Epithelial cell of proximal tubule (primary cell): ENCODE measurements around the gene NOXO1. TPM values are rescaled to one million over a fixed set of nuclear protein-coding genes. Genes with fewer than 3 reads are reported as not detected.

ENCODE experiments used
- DNase-seq: peaks from one replicate; pipeline ENCODE4 v3.0.0-alpha.2; 2011; ENCODE audit warnings: low read depth
- H3K4me3 ChIP-seq: 2 replicates; pipeline ENCODE4 v1.5.1; 2011; ENCODE audit warnings: low read depth, mild to moderate bottlenecking, low read length
- total RNA-seq: library from RNA; depleted of rRNA; stranded (reverse); fragments of >200 nt; gene quantifications from 2 replicates; pipeline ENCODE4 v1.2.3, GENCODE V29; 2015
- TF ChIP-seq, protein P1 (sequence below): conservative IDR thresholded peaks from 2 replicates; pipeline ENCODE4 v1.5.1; 2012; ENCODE audit warnings: low read depth, mild to moderate bottlenecking, low read length

Gene NOXO1
- total RNA-seq, 1 donor from 2014 or later: 1.2 TPM

DNA sequence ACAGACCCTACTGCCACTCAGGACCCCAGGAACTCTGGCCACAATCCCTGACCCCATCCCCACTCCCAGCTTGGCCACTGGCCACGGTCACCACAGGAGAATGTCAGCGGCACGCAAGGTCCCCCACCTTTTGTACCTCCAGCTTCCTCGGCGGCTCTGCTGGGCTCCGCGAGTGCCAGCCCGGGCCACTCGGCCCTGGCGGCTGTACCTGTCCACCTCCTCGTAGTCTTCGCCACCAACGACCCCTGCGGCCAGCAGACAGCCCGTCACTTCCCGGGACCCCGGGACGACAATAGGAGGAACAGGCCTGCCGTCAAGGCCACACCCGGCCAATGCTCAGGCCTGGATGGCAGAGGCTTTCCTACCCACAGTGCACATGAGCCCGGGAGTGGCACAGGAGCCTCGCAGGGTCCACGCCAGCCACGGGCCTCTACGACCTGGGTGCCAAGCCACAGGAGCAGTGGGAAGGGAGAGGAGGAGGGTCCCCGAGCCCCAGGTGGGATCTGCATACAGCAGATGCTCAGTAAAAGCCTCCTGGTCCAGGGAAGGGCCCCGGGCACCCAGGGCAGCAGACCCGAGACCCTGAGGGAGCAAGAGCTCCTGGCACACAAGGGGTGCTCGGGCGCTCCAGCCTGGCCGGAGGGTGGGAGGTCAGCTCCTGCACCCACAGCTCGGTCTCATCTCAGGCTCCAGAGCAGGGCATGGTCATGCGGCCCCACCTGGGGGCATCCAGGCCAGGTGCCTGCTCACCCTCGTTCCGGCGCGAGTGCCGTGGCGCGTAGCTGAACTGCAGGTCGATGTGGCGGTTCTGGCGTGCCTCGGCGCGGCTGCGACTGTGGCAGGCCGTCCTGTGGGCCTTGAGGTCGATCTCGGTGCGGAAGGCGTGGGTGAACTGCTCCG, 20.4 kb upstream of the NOXO1 start:
- H3K4me3 ChIP-seq: no peak overlapping the region
- no peak for DNase-seq
- TF ChIP-seq, protein P1, sequence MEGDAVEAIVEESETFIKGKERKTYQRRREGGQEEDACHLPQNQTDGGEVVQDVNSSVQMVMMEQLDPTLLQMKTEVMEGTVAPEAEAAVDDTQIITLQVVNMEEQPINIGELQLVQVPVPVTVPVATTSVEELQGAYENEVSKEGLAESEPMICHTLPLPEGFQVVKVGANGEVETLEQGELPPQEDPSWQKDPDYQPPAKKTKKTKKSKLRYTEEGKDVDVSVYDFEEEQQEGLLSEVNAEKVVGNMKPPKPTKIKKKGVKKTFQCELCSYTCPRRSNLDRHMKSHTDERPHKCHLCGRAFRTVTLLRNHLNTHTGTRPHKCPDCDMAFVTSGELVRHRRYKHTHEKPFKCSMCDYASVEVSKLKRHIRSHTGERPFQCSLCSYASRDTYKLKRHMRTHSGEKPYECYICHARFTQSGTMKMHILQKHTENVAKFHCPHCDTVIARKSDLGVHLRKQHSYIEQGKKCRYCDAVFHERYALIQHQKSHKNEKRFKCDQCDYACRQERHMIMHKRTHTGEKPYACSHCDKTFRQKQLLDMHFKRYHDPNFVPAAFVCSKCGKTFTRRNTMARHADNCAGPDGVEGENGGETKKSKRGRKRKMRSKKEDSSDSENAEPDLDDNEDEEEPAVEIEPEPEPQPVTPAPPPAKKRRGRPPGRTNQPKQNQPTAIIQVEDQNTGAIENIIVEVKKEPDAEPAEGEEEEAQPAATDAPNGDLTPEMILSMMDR: no peak

DNA sequence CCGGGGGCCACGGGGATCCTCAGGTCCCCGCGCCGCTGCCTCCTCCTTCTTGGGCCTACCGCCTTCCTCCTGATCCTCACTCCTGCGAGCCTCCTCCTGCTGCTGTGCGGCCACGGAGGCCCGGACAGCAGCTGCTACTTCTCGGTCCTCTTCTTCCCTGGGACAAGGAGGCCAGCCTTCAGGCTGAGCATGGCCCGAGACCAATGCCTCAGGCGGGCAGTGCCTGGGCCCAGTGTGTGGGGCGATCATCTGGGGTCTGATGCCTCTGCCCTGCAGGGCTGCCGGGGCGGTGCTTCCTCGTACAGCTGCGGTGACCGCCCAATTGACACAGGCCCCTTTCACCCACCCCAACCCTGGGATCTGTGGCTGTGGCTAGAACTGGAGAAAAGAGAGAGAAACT, 19.8 kb upstream of the NOXO1 start:
- no peak overlapping the region for H3K4me3 ChIP-seq
- DNase-seq: no peak

DNA sequence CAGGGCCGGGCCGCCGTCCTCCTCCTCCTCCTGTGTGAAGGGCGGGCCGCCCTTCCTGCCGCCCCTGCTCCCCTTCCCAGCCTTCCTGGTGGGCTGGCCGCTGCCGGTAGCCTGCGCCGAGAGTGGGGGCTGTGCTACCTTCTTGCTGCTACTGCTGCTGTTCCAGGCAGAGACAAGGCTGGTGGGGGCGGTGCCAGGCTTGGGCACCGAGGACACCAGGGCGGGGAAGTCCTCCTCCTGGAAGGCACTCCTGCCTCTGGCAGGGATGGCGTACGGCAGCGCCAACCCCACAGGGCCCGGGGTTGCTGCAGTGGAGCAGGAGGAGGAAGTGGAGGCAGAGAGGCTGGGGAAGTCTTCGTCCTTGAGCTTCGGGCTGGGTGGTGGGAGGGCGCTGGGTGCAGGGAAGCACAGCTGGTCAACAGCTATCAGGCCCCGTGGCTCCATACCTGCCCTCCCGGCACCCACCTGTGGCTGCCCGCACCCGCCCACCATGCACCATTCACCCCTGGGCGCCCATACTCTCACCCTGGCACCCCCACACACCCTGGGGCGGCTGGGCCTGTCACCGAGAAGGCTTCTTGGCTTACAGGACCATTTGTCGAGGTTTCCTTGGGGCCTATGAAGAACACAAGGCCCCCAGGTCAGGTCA, 18.7 kb upstream of the NOXO1 start:
- TF ChIP-seq, protein P1: no peak
- no peak overlapping the region for H3K4me3 ChIP-seq
- DNase-seq: no peak

More for the DNA sequence above, 19.8 kb upstream of the NOXO1 start:
- TF ChIP-seq, protein P1: no peak

- H3K4me3 ChIP-seq: no peak overlapping the region
- DNase-seq: no peak
- TF ChIP-seq, protein P1: no peak
Observed at GRCh38 chr16:1998852-1999801, 17.9 kb upstream of the NOXO1 start.

DNA sequence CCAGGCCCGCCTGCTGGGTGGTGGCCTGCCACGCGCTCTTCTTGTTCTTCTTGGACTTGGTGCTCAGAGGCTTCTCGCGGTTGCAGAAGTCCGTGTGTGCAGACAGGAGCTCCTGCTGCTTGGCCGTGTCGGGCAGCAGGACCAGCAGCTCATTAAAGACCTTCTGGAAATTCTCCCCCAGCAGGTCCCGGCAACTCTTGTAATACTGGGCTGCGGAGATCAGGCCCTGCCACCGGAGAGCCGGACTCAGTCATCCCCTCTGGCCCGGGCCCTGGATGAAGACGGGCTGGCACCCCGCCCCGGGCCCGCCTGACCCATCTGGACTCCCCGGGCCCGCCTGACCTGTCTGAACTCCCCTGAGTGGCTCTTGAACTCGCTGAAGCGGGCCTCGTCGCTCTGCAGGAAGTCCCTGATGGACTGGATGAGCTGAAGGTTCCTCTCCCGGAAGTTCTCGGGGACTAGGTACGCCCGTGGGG, 17.1 kb upstream of the NOXO1 start:
- DNase-seq: no peak
- TF ChIP-seq, protein P1: no peak
- no peak overlapping the region for H3K4me3 ChIP-seq

- TF ChIP-seq, protein P1: no peak
- DNase-seq: no peak
- no peak overlapping the region for H3K4me3 ChIP-seq
Observed at GRCh38 chr16:1997494-1998359, 16.5 kb upstream of the NOXO1 start.
